Mammary epithelial cell (primary cell): ENCODE measurements around the gene LENG1.

Source experiments
- CTCF ChIP-seq, 2 donors: IDR thresholded peaks in 1 of 2; conservative IDR thresholded peaks in 1 of 2; 2 replicates each; pipeline ENCODE4 v1.5.1; 2011 to 2012; ENCODE audit warnings: inconsistent platforms in 2 of 2, low read length in 2 of 2, mild to moderate bottlenecking in 2 of 2, control low read depth in 1 of 2, low read depth in 1 of 2; ENCODE audit not compliant: insufficient read depth in 1 of 2; ENCODE audit errors: extremely low read depth in 1 of 2
- EZH2 ChIP-seq: IDR thresholded peaks from 2 replicates; pipeline ENCODE4 v1.6.1; 2012; ENCODE audit warnings: low read length, inconsistent platforms, borderline replicate concordance

- TF ChIP-seq CTCF (conservative IDR thresholded peaks at IDR 0.05 in 1 of 2, IDR thresholded peaks at IDR 0.05 in 1 of 2; ENCODE audit: extremely low read depth in 1 of 2, insufficient read depth in 1 of 2, low read depth in 1 of 2, low read length in 2 of 2) (no peak), EZH2 (no peak)
These were observed 31.1 kb downstream of the LENG1 start for GRCh38 chr19:54128441-54128725.
